HG02938 (cell line): Measurements from ENCODE around the gene XAGE3.
"Not testable (repeated sequence)": the region's sequence is repeated elsewhere in the genome, so short reads cannot be mapped to it uniquely, and the experiment has no call there.

Source experiments
- ATAC-seq: cut with Tn5 transposase; IDR thresholded peaks from one replicate; pipeline ENCODE4 v1.9.1; 2021; ENCODE audit warnings: mild to moderate bottlenecking, moderate library complexity; ENCODE audit not compliant: unreplicated experiment

Gene XAGE3

GRCh38 chrX:52843619-52844018, 24.3 kb downstream of the XAGE3 start:
- ATAC-seq = not testable (repeated sequence)

GRCh38 chrX:52839137-52839536, 28.7 kb downstream of the XAGE3 start:
- no peak for ATAC-seq

GRCh38 chrX:52830551-52830950, 37.3 kb downstream of the XAGE3 start:
- no peak for ATAC-seq

GRCh38 chrX:52824608-52825007, 43.3 kb downstream of the XAGE3 start:
- no peak for ATAC-seq

- no peak for ATAC-seq
Measured at GRCh38 chrX:52821079-52821760, 46.7 kb downstream of the XAGE3 start.

GRCh38 chrX:52819788-52820187, 48.1 kb downstream of the XAGE3 start:
- ATAC-seq = no peak
